Kidney tubule cell (primary cell): ENCODE measurements around the gene RLN3.
"Not testable (repeated sequence)": the region's sequence is repeated elsewhere in the genome, so short reads cannot be mapped to it uniquely, and the experiment has no call there.

Source experiments
- DNase-seq: peaks from one replicate; pipeline ENCODE4 v3.0.0-alpha.2; 2018; ENCODE audit warnings: low spot score

RLN3 gene

DNA sequence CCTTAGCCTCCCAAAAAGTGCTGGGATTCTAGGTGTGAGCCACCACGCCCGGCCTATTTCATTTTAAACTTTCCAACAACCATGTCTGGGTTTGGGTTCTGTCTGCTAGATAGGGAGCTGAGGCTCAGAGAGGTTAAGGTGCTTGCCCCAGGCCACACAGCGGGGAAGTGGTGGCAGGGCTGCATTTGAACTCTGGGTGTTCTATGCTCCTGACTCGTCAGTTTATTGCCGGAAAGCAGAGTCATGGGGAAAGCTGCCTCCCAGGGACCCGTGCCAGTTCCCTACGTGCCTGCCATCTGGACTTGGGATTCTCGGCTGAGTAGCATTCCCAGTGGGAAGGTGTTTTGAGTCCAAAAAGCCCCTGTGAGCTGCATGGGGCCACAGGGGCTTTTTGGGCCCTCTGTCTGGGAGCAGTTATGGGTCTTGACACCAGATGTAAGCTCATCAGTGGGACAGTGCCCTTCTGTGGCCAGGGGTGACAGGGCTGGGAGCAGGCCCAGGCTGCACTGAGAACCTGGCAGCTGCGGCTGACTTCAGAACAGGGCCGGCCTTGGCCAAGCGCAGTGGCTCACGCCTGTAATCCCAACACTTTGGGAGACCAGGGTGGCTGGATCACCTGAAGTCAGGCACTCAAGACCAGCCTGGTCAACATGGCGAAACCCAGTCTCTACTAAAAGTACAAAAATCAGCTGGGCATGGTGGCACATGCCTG is 32.8 kb upstream of the RLN3 start:
- DNase-seq: no peak

- DNase-seq: no peak
Observed at GRCh38 chr19:13995878-13996765, 31.8 kb upstream of the RLN3 start.

DNA sequence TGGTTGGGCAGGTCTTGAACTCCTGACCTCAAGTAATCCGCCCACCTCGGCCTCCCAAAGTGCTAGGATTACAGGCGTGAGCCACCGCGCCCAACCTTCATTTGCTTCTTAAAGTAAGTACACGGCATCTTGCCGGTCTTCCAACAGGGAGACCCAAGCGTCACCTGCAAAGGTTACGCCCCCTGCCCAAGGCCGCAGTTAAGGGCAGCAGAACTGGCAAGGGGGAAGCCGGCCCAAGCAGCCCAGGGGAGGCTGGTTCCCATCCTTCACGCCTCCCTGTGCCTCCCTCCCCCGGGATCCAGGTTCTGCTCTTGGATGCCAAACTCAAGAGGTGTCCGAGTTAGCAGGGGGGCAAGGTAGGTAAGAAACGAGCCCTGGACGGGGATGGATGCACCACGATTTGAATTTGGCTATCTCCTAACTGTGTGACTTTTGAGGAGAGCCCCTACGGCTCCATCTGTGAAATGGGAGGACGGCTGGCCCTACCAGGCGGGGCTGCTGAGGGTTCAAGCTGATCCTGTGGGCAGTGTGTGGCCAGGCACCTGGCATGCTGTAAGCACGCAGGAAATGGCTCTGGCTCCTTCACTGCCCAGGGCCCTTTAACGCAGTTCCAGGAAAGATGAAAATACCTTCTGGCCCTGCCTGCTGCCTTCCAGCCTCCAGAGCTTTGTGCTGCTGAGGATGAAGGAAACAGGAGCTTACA is 30.9 kb upstream of the RLN3 start:
- DNase-seq: no peak

GRCh38 chr19:13997631-13997962 is 30.4 kb upstream of the RLN3 start:
- DNase-seq: no peak

DNA sequence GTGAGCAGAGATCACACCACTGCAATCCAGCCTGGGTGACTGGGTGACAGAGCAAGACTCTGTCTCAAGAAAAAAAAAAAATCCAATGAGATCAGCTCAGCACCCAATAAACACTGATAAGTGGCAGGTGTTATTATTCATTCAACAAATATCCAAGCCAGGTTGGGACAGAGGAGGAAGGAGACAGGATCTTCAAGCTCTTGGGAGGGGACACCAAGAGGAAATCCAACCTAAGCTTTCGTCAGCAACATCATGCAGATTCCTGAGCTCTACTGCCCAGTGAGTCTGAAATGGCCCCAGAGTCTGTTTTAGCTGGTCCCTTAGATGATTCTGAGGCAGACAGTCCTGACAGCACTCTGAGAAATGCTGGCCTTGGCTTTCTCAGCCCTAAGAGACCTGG is 29.5 kb upstream of the RLN3 start:
- DNase-seq: no peak

- no peak for DNase-seq
Observed at GRCh38 chr19:13999085-13999484, 28.9 kb upstream of the RLN3 start.

DNA sequence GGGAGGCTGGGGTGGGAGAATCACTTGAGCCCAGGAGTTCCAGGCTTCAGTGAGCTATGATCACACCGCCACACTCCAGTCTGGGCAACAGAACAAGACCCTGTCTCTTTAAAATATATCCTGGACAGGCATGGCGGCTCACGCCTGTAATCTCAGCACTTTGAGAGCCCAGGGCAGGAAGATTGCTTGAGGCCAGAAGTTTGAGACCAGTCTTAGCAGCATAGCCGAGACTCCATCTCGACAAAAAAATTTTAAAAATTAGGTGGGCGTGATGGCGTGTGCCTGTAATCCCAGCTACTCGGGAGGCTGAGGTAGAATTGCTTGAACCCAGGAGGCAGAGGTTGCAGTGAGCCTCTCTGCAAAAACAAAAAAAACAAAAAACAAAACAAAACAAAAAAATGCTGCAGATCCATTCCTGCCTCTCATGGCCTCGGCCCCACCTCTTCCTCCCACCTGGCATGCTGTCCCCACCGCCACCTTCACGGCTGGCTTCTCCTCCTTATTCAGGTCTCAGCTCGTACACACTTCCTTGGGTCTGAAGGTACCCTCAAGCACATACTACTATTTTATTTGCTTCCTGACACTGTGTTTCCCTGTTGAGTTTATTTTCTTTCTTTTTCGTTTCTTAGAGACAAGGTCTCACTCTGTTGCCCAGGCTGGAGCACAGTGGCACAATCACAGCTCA is 27.1 kb upstream of the RLN3 start:
- no peak for DNase-seq

DNA sequence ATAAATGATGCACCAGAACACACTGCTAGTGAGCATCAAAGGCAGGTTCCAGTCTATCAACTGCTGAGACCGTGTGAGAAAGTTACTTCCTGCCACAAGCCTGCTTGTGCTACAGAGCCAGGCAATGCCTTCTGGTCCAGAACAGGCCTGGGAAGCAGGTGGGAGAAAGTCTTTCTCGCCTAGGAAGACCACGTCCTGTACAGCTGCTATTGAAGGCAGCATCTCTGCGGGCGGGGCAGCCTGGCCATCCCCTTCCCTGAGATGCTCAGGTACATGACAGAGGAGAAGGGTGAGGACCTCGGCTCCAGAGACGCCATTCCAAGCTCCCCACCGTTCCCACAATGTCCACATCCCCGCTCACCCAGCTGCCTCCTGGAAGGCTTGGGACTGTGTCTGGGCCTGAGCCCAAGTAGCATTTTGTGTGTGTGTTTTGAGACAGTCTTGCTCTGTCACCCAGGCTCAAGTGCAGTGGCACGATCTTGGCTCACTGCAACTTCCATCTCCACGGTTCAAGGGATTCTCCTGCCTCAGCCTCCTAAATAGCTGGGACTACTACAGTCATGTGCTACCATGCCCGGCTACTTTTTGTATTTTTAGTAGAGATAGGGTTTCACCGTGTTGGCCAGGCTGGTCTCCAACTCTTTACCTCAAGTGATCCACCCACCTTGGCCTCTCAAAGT is 25.2 kb upstream of the RLN3 start:
- DNase-seq: peak; percentile 16

DNA sequence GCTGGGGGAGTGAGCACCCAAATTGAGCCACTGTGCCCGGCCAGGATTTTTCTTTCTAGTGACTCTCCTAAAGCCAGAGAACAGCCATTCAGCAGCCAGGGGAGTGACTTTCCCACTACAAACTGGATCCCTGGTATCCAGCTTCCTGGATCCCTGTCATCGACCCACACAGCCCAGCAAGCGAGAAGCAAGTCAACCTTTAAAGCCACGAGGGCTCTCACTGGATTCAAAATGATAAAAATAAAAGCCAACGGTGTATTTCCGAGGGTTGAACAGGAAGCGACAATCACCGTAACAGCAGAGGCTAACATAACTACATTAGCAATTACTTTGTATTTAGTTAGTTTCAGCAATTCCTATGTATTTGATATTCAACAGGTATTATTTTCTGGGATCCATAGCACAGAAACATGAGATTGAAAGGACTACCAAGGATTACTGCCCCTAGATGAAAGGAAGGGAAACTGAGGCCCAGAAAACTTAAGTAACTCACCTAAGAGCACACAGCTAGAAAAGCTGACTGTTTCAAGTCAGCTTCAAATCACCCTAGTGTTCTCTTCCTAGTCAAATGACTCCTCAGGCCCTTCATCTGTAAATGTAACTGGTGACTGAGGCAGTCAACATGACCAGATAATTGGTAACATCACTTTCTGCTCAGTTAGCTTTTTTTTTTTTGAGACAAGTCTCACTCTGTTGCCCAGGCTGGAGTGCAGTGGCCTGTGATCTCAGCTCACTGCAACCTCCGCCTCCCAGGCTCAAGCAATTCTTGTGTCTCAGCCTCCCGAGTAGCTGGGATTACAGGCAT is 24.5 kb upstream of the RLN3 start:
- peak; percentile 29 for DNase-seq

DNA sequence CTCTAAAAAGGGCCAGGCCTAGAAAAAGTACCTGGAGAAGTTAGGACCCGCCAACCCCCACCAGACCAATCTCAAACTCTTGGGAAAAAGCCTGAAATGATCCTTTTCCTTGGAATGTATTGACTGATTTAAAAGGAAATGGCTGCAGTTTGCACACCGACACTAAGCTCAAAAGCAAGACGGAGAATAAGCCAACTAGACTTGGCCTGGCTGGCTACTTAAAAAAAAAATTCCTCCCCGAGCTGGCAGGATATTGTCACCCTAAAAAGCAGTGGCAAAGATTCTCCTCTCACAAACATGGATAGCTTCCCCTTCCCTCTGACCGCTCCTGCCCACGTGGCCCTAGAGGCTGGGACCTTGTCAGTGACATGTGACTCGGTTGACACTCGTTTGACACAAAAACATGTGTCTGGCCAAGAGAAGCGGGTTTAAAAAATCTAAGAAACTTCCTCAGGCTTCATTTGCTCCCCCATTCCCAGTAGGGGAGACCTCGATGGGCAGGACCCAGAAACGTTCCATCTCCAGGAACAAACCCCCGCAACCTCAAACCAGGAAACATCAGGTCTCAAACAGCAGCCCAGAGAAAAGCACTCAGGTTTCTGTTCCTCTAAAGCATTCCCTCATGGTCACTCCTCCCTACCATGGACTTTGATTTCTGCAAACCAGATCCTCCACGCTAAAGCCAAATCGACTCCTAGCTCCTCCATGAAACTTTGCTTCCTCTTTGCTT is 23.2 kb upstream of the RLN3 start:
- peak; percentile 35 for DNase-seq

DNA sequence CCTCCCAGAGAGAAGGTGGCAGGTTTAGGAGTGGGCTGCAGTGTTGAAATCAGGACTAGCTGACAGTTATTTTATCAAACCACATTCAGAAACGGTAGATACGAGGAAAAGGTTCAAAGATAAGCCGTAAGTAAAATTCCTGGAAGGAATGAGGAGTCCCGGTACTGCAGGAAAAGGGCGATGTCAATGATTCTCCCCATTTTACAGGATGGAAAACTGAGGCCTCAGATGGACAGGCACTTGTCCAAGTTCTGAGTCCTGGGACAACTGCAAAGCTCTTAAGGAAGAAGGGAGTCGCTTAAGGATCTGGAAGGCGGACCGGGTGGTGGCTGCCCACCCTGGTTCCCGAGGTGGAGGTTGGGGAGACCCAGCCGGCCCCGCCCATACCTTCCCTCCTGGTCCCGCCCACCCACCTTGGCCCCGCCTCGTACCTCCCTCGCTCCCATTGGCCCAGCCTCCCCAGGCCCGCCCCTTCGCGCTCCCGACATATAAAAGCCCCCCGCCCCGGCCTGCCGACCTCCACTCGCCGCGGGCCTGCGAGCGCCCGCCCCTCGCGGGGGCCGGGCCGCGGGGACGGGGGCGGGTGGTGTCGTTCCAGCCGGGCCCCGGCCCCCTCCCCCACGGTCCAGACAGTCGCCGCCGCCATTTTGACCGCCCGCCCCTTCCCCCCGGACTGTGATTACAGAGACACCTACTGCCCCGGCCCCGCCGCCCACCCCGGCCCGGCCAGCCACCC is 22.4 kb upstream of the RLN3 start:
- DNase-seq: peak; percentile 83

DNA sequence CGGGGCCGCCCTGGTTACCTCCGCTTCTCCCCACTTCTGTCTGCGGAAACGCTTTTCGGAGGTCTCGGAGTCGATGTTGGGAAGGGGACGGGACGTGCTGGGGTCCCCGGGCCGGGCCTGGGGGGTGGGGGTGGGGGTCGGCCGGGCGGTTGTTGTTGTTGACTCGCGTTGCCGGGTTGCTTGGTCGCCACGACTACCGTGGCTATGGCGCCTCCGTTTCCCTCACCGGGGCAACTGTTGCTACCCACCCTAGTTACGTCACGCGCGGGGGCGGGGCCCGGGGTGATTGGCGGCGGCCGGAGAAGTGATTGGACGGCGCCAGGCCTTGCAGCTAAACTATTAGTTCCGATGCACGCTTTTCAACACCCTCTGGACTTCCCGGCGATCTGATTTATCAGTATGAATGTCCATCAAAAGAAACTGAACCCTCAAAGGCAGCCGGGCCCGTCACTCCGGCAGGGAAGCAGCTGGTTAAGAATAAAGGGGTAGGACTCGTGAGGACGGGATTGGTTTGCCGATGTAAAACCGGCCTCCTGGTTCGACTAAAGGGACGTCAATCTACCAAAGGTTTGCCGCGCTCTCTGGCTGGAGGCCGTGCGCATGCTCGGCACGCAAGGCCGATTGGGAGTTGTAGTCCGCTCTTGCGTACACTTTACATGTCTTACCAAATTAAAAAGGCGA is 21.7 kb upstream of the RLN3 start, which contains the start of gene RFX1:
Gene RFX1, minus strand, starts transcription at position 236 of the 681 bp plus-strand sequence. CDS start 12,477 bp downstream, outside the sequence.
- DNase-seq: peak; percentile 100

GRCh38 chr19:14006766-14007562 is 21.0 kb upstream of the RLN3 start:
- DNase-seq: no peak

DNA sequence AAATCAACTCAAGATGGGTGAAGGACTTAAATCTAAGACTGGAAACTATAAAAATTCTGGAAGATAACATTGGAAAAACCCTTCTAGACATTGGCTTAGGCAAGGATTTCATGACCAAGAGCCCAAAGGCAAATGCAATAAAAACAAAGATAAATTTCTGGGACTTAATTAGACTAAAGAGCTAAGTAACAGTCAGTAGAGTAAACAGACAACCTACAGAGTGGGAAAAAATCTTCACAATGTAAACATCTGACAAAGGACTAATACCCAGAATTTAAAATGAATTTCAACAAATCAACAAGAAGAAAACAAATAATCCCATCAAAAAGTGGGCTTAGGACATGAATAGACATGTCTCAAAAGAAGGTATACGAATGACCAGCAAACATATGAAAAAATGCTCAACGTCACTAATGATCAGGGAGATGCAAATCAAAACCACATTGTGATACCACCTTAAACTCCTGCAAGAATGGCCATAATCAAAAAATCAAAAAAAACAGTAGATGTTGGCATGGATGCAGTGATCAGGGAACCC is 15.5 kb upstream of the RLN3 start:
- DNase-seq: no peak

DNA sequence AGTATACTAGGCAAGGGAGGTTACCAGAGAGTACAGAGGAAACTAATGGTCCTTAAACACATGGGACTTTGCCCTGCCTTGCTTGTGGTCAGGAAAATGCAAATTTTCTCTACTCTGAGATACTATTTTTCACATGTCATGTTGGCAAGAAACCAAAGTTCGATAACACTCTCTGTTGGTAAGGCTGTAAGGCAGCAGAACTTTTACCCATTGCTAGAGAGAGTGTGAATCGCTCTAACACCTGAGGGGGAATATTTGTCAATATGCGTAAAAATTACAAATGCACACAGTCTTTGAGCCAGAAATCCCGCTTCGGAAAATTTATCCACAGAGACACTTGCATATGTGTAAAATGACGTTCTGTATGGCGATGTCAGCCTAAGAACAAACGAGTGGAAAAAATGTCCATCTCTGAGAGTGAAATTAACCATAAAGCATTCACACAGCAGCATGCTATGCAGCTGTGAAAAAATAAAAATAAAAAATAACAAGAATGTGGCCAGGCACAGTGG is 12.4 kb upstream of the RLN3 start:
- DNase-seq: peak; percentile 10

DNA sequence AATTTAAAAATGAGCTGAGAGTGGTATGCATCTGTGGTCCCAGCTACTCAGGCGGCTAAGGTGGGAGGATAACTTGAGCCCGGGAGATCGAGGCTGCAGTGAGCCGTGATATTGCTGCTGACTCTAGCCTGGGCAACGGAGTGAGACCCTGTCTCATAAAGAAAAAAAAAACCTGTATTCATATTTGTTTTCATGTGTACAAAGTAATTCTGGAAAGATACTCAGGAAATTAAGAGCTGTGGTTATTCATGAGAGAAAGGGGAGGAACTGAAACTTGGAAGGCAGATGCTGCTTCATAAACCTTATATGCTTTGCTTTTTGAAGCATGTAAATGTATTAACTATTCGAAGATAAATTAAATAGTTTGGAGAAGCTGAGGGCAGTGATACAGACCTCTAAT is 8.8 kb upstream of the RLN3 start:
- DNase-seq: no peak

- not testable (repeated sequence) for DNase-seq
Observed at GRCh38 chr19:14019739-14020138, 8.2 kb upstream of the RLN3 start.
